GM15510 (cell line): ENCODE data around the gene PRIM1.
A peak's percentile ranks its signal among the peaks of the same experiment; 100 is the strongest.

ENCODE experiments used
- POLR2A ChIP-seq: IDR thresholded peaks from 3 replicates; pipeline ENCODE4 v1.6.1; 2011; ENCODE audit warnings: borderline replicate concordance; ENCODE audit not compliant: insufficient read length; ENCODE audit errors: extremely low read depth

Gene PRIM1

DNA sequence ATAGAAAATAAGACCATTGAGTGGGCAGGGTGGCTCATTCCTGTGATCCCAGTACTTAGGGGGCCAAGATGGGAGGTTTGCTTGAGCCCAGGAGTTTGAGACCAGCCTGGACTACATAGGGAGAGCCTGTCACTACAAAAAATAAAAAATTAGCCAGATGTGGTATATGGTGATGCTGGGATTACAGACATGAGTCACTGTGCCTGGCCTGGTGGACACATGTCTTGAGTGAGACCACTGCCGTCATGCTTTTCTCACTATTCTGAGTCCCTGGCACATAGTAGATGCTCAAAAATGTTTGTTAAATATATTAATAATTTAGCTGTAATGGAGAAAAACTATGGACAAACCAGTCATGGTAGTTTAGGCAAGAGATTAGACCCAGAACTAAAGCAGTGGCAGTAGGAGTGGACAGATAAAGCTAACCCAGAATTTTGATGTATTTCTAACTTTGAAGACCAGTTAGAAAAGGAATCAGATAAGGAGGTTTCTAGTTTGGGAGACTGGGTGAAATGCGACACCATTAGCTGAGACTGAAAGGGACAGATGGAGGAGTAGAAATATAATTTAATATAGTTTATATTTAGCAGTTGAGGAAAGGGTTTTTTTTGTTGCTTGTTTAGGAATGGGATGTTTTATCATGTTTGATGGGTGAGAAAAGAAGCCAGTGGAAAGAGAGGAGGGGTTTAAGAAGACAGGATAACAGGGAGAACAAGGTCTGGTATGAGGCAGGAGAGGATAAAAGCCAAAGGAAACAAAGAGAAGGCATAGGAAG is 56.6 kb downstream of the PRIM1 start:
- no peak for TF ChIP-seq POLR2A

GRCh38 chr12:56694161-56694560 is 58.0 kb downstream of the PRIM1 start:
- no peak for TF ChIP-seq POLR2A

DNA sequence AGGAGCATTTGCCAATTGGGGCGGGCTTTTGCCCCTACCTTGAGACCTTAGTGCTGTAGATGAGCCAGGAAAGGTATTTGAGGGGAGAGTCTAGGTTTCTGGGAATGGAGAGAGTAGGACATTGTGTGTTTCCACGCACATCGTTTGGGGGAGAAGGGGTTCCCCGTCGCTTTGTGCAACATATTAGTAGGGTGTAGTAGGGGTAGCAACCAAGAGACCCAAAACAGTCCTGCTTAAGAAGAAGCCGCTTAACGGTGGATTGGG is 63.3 kb downstream of the PRIM1 start:
- TF ChIP-seq POLR2A: no peak

DNA sequence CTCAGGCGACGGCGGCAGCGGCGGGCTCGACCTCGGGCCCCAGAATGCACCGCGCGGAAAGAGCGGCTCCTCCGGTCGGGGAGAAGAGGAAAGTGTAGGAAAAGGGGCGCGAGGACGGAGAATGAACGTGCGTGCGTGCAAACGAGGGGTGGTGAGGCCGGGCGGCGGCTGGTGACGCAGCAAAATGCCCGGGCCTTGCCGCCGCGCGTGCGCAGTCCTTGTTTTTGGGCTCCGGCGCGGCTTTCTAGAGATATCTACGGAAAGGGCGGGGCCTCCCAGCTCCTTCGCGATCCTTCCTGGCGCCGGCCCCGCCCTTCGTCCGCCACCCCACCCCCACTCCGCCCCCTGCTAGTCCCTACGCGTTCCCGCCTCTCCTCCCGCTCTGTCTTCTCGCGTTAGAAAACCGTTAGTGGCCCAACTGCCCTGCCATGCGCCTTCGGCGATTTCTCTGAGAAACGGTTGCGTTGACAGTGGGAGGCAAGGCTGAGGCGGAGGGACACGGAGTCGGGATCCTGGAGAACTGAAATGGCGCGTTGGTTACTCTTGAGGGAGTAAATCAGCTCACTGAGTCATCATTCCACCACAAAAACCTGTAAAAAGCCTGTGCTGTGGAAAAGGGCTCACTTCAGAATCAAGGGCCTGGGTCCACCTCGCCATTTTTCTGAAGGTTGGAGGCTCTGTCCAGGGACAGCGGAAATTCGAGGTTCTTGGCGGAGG is 63.8 kb downstream of the PRIM1 start, which contains the start of gene PTGES3:
Gene PTGES3 (minus strand): TSS at position 156 of the 717 bp plus-strand sequence. CDS start 285 bp downstream, outside the sequence.
- peak; percentile 89 for TF ChIP-seq POLR2A

GRCh38 chr12:56687223-56688128 is 64.6 kb downstream of the PRIM1 start:
- peak; percentile 37 for TF ChIP-seq POLR2A

GRCh38 chr12:56684745-56685359 is 67.3 kb downstream of the PRIM1 start:
- TF ChIP-seq POLR2A: no peak

DNA sequence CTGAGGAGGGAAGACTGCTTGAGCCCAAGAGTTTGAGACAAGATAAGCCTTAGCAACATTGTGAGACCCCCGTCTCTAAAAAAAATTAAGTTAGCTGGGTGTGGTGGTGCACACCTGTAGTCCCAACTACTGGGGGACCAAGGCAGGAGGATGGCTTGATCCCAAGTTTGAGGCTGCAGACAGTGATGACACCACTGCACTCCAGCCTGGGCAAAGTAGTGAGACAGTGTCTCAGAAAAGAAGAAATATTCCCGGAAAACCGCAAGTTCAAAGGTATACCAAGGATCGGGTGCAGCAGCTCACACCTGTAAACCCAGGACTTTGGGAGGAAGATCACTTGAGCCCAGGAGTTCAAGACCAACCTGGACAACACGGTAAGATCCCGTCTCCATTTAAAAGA is 69.8 kb downstream of the PRIM1 start:
- TF ChIP-seq POLR2A: no peak
